Measurements from ENCODE around the gene FBXL17. TPM values are rescaled to one million over a fixed set of nuclear protein-coding genes. Genes with fewer than 3 reads are reported as not detected.

Gene FBXL17
- total RNA-seq, 1 donor from 2014 or later = 12.7 TPM

GRCh38 chr5:107945061-107945460 is 436.8 kb downstream of the FBXL17 start:
- no peak for TF ChIP-seq CTCF (IDR thresholded peaks at IDR 0.05; ENCODE audit: insufficient read depth, low read depth, low read length)
- TF ChIP-seq EZH2 (IDR thresholded peaks at IDR 0.05; ENCODE audit: insufficient read depth, low read length) = no peak
- no peak for DNase-seq (ENCODE audit: low read depth)
- Mint-ChIP-seq H3K36me3 (ENCODE audit: low read depth, unreplicated experiment) (peaks cover 2% of the 10 kb centered on the region), H3K27me3 (ENCODE audit: low read depth, unreplicated experiment) (no peaks in the 10 kb centered on the region), H3K4me3 (ENCODE audit: unreplicated experiment) (no peak overlapping the region), H3K4me1 (ENCODE audit: low read depth, unreplicated experiment) (no peaks in the 10 kb centered on the region), H3K9me3 (ENCODE audit: unreplicated experiment) (no peaks in the 10 kb centered on the region), H3K27ac (ENCODE audit: unreplicated experiment) (no peak overlapping the region)
- Histone ChIP-seq H3K27ac (ENCODE audit: low read depth, low read length) (no peak overlapping the region), H3K9me3 (ENCODE audit: insufficient read depth, low read depth, low read length) (no peaks in the 10 kb centered on the region), H3K4me3 (ENCODE audit: insufficient read depth, low read depth, low read length) (no peak overlapping the region), H2AFZ (ENCODE audit: low read depth, low read length) (no peak overlapping the region), H3K9ac (ENCODE audit: low read length) (no peak overlapping the region), H3K36me3 (ENCODE audit: insufficient read depth, low read length) (no peaks in the 10 kb centered on the region), H3K79me2 (ENCODE audit: insufficient read depth, low read length) (no peaks in the 10 kb centered on the region), H3K4me1 (ENCODE audit: insufficient read depth, low read length) (no peaks in the 10 kb centered on the region), H3K4me2 (ENCODE audit: low read length) (no peak overlapping the region), H3K27me3 (ENCODE audit: insufficient read depth, low read length) (no peaks in the 10 kb centered on the region), H4K20me1 (ENCODE audit: insufficient read depth, low read length) (no peaks in the 10 kb centered on the region)
- FAIRE-seq = no peak

GRCh38 chr5:107943923-107944322 is 438.0 kb downstream of the FBXL17 start:
- FAIRE-seq = no peak
- H3K9me3 Mint-ChIP-seq (ENCODE audit: unreplicated experiment) = no peaks in the 10 kb centered on the region
- no peak overlapping the region for H2AFZ ChIP-seq (ENCODE audit: low read depth, low read length)
- peaks cover 2% of the 10 kb centered on the region for H3K36me3 Mint-ChIP-seq (ENCODE audit: low read depth, unreplicated experiment)
- no peaks in the 10 kb centered on the region for H3K9me3 ChIP-seq (ENCODE audit: insufficient read depth, low read depth, low read length)
- H3K4me2 ChIP-seq (ENCODE audit: low read length) = no peak overlapping the region
- H3K27me3 Mint-ChIP-seq (ENCODE audit: low read depth, unreplicated experiment) = no peaks in the 10 kb centered on the region
- no peaks in the 10 kb centered on the region for H3K79me2 ChIP-seq (ENCODE audit: insufficient read depth, low read length)
- DNase-seq (ENCODE audit: low read depth) = no peak
- H3K27ac Mint-ChIP-seq (ENCODE audit: unreplicated experiment) = no peak overlapping the region
- H4K20me1 ChIP-seq (ENCODE audit: insufficient read depth, low read length) = no peaks in the 10 kb centered on the region
- no peaks in the 10 kb centered on the region for H3K4me1 Mint-ChIP-seq (ENCODE audit: low read depth, unreplicated experiment)
- H3K4me3 Mint-ChIP-seq (ENCODE audit: unreplicated experiment) = no peak overlapping the region
- TF ChIP-seq EZH2 (IDR thresholded peaks at IDR 0.05; ENCODE audit: insufficient read depth, low read length) (no peak), CTCF (IDR thresholded peaks at IDR 0.05; ENCODE audit: insufficient read depth, low read depth, low read length) (no peak)
- H3K27ac ChIP-seq (ENCODE audit: low read depth, low read length) = no peak overlapping the region
- H3K4me1 ChIP-seq (ENCODE audit: insufficient read depth, low read length) = no peaks in the 10 kb centered on the region
- H3K27me3 ChIP-seq (ENCODE audit: insufficient read depth, low read length) = no peaks in the 10 kb centered on the region
- no peak overlapping the region for H3K4me3 ChIP-seq (ENCODE audit: insufficient read depth, low read depth, low read length)
- no peak overlapping the region for H3K9ac ChIP-seq (ENCODE audit: low read length)
- H3K36me3 ChIP-seq (ENCODE audit: insufficient read depth, low read length) = no peaks in the 10 kb centered on the region

DNA sequence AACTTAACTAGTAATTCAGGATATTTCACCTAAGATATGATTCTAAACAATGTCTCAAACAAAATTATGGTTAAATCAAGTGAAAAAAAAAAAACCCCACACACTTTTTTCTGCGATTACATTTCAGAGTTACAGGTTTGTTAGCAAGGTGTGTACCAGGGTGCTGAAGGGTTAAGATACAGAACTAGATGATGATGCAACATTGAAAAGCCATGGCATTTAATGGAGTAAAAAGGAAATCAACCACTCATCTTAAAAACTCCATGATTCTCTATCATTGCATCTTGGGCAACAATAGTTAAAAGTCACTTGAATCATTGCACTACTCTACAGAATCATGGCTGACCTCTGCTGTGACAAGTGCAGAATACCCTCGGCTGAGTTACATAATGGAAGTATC is 440.9 kb downstream of the FBXL17 start:
- Histone ChIP-seq H3K4me3 (ENCODE audit: insufficient read depth, low read depth, low read length) (no peak overlapping the region), H4K20me1 (ENCODE audit: insufficient read depth, low read length) (no peaks in the 10 kb centered on the region), H3K27me3 (ENCODE audit: insufficient read depth, low read length) (no peaks in the 10 kb centered on the region), H3K79me2 (ENCODE audit: insufficient read depth, low read length) (no peaks in the 10 kb centered on the region), H3K27ac (ENCODE audit: low read depth, low read length) (no peak overlapping the region), H2AFZ (ENCODE audit: low read depth, low read length) (no peak overlapping the region), H3K36me3 (ENCODE audit: insufficient read depth, low read length) (no peaks in the 10 kb centered on the region), H3K4me2 (ENCODE audit: low read length) (no peak overlapping the region), H3K4me1 (ENCODE audit: insufficient read depth, low read length) (no peaks in the 10 kb centered on the region), H3K9me3 (ENCODE audit: insufficient read depth, low read depth, low read length) (no peaks in the 10 kb centered on the region), H3K9ac (ENCODE audit: low read length) (no peak overlapping the region)
- FAIRE-seq (no peak), DNase-seq (ENCODE audit: low read depth) (no peak)
- Mint-ChIP-seq H3K4me1 (ENCODE audit: low read depth, unreplicated experiment) (no peaks in the 10 kb centered on the region), H3K27me3 (ENCODE audit: low read depth, unreplicated experiment) (no peaks in the 10 kb centered on the region), H3K9me3 (ENCODE audit: unreplicated experiment) (no peaks in the 10 kb centered on the region), H3K4me3 (ENCODE audit: unreplicated experiment) (no peak overlapping the region), H3K27ac (ENCODE audit: unreplicated experiment) (no peak overlapping the region), H3K36me3 (ENCODE audit: low read depth, unreplicated experiment) (peaks cover 2% of the 10 kb centered on the region)
- TF ChIP-seq EZH2 (IDR thresholded peaks at IDR 0.05; ENCODE audit: insufficient read depth, low read length) (no peak), CTCF (IDR thresholded peaks at IDR 0.05; ENCODE audit: insufficient read depth, low read depth, low read length) (no peak)
